Measurements from ENCODE around the gene PPP1R37. TPM values are rescaled to one million over a fixed set of nuclear protein-coding genes. Genes with fewer than 3 reads are reported as not detected.

PPP1R37 gene
- total RNA-seq, 1 donor from 2014 or later = 38.6 TPM

DNA sequence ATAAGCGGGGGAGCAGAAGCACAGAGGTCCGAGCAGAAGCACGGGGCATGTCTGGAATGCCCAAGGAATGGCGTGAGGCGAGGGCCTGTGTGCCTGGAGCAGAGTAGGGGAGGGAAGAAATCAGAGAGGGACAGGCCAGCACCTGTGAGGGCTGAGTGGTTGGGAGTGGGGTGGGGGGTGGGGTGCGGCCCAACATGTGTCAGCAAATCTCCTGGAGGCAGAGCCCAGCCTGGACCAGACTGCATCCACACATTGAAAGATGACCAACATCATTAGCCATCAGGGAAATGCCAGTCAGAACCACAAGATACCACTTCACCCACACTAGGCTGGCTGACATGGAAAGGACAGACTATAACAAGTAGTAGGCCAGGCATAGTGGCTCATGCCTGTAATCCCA is 42.9 kb upstream of the PPP1R37 start:
- no peak for DNase-seq (ENCODE audit: low read depth, low spot score)
- Mint-ChIP-seq H3K9me3 (no peaks in the 10 kb centered on the region), H3K27me3 (ENCODE audit: low read depth) (no peaks in the 10 kb centered on the region), H3K36me3 (ENCODE audit: low read depth) (peaks cover 2% of the 10 kb centered on the region), H3K4me1 (peaks cover 20% of the 10 kb centered on the region), H3K27ac (ENCODE audit: unreplicated experiment) (peak overlapping the region; percentile 62), H3K4me3 (no peak overlapping the region)
- TF ChIP-seq, protein P1, sequence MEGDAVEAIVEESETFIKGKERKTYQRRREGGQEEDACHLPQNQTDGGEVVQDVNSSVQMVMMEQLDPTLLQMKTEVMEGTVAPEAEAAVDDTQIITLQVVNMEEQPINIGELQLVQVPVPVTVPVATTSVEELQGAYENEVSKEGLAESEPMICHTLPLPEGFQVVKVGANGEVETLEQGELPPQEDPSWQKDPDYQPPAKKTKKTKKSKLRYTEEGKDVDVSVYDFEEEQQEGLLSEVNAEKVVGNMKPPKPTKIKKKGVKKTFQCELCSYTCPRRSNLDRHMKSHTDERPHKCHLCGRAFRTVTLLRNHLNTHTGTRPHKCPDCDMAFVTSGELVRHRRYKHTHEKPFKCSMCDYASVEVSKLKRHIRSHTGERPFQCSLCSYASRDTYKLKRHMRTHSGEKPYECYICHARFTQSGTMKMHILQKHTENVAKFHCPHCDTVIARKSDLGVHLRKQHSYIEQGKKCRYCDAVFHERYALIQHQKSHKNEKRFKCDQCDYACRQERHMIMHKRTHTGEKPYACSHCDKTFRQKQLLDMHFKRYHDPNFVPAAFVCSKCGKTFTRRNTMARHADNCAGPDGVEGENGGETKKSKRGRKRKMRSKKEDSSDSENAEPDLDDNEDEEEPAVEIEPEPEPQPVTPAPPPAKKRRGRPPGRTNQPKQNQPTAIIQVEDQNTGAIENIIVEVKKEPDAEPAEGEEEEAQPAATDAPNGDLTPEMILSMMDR (conservative IDR thresholded peaks at IDR 0.05) = no peak

DNA sequence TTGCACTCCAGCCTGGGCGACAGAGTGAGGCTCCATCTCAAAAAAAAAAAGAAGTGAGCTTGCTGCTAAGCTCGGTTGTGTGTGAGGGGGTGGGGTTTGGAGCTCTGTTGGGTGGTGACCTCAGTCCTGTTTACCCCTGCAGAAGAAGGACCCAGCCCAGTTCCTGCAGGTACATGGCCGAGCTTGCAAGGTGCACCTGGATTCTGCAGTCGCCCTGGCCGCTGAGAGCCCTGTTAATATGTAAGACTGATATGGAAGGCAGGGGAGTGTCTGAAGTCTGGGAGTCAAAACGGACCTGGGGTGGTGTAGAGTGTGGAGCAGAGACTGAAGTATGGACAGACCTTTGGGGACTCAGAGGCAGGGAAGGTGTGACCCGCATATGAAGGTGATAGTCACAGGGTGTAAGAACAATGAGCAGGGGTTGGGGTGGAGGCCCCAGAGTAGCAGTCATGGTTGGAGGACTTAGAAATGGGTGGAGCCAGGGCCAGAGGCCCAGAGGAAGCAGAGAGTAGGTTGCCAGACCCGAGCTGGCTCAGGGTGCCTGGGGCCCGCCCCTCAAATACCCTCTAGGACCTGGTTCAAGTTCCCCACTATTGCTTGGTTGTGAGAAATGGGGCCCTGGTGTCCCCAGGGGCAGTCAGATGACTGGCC is 40.9 kb upstream of the PPP1R37 start:
- Mint-ChIP-seq H3K9me3 (no peaks in the 10 kb centered on the region), H3K27ac (ENCODE audit: unreplicated experiment) (no peak overlapping the region), H3K4me3 (no peak overlapping the region), H3K36me3 (ENCODE audit: low read depth) (peaks cover 3% of the 10 kb centered on the region), H3K27me3 (ENCODE audit: low read depth) (no peaks in the 10 kb centered on the region), H3K4me1 (peaks cover 2% of the 10 kb centered on the region)
- TF ChIP-seq, protein P1 (conservative IDR thresholded peaks at IDR 0.05) = no peak
- no peak for DNase-seq (ENCODE audit: low read depth, low spot score)

DNA sequence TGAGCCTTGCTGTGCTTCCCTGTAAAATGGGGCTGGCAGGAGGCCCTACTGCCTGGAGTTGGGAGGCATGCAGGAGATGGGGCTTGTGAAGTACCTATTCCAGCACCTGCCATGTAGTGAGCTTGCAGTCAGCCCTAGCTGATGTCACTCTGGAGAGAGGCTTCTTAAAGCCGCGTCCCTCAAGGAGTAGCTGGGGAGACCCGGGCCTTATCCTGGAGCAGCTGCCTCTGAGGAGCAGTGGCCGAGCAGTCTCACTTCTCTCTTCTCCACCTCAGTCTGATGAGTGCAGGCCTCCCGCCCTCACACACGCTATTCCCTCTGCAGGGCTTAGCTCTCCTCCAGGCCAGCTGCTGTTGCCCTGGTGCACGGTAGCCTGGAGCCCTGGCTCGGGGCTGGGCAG is 36.1 kb upstream of the PPP1R37 start:
- TF ChIP-seq, protein P1 (conservative IDR thresholded peaks at IDR 0.05) = no peak
- no peaks in the 10 kb centered on the region for H3K4me1 Mint-ChIP-seq
- no peak overlapping the region for H3K4me3 Mint-ChIP-seq
- H3K27me3 Mint-ChIP-seq (ENCODE audit: low read depth) = no peaks in the 10 kb centered on the region
- no peak for DNase-seq (ENCODE audit: low read depth, low spot score)
- H3K27ac Mint-ChIP-seq (ENCODE audit: unreplicated experiment) = no peak overlapping the region
- peaks cover 11% of the 10 kb centered on the region for H3K36me3 Mint-ChIP-seq (ENCODE audit: low read depth)
- H3K9me3 Mint-ChIP-seq = no peaks in the 10 kb centered on the region

DNA sequence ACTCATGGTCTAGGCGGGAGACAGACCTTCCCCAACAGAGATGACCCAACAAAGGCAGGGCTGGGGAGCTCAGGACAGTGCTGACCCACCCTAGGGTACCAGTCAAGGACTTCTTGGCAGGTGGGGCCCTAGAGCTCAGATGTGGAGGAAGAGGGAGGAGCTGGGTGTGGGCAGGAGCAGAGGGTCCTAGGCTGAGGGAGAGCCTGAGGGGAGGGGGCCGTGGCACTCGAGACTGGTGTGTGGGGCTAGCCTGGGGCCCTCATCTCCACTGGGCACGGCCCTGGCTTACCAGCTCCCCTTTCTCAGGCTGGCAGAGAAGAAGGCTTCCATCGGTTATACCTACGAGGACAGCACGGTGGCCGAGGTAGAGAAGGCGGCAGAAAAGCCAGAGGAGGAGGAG is 35.5 kb upstream of the PPP1R37 start:
- no peak overlapping the region for H3K4me3 Mint-ChIP-seq
- peaks cover 11% of the 10 kb centered on the region for H3K36me3 Mint-ChIP-seq (ENCODE audit: low read depth)
- no peaks in the 10 kb centered on the region for H3K27me3 Mint-ChIP-seq (ENCODE audit: low read depth)
- H3K27ac Mint-ChIP-seq (ENCODE audit: unreplicated experiment) = no peak overlapping the region
- TF ChIP-seq, protein P1 (conservative IDR thresholded peaks at IDR 0.05) = no peak
- H3K4me1 Mint-ChIP-seq = no peaks in the 10 kb centered on the region
- DNase-seq (ENCODE audit: low read depth, low spot score) = no peak
- no peaks in the 10 kb centered on the region for H3K9me3 Mint-ChIP-seq

DNA sequence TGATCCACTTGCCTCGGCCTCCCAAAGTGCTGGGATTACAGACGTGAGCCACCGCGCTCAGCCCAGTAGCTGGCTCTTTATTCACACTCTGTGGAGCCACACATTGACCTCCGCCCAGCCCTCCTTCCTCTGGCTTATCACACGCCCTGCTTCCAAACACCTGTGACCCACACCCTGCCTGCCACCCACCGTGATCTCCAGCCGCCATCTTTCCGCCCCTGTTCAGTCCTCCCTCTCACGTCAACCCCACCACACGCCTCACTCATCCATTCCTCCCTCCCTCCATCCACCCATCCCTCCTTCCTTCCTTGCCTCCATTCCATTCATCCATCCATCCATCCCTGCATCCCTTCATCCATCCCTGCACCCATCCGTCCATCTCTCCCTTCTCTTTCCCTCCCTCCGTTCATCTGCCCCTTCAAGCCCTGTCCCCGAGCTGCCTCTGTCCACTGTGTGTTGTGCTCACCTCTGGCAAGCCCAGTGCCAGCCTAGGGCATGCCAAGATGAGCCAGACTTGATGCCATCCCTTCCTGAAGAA is 34.3 kb upstream of the PPP1R37 start:
- Mint-ChIP-seq H3K4me1 (no peaks in the 10 kb centered on the region), H3K4me3 (no peak overlapping the region), H3K27ac (ENCODE audit: unreplicated experiment) (peak overlapping the region; percentile 83), H3K36me3 (ENCODE audit: low read depth) (peaks cover 15% of the 10 kb centered on the region), H3K9me3 (no peaks in the 10 kb centered on the region), H3K27me3 (ENCODE audit: low read depth) (no peaks in the 10 kb centered on the region)
- TF ChIP-seq, protein P1 (conservative IDR thresholded peaks at IDR 0.05) = no peak
- no peak for DNase-seq (ENCODE audit: low read depth, low spot score)

Measured in neural crest cell (in vitro differentiated cells).